Measurements from ENCODE around the gene CXCR6.

The CXCR6 gene

DNA sequence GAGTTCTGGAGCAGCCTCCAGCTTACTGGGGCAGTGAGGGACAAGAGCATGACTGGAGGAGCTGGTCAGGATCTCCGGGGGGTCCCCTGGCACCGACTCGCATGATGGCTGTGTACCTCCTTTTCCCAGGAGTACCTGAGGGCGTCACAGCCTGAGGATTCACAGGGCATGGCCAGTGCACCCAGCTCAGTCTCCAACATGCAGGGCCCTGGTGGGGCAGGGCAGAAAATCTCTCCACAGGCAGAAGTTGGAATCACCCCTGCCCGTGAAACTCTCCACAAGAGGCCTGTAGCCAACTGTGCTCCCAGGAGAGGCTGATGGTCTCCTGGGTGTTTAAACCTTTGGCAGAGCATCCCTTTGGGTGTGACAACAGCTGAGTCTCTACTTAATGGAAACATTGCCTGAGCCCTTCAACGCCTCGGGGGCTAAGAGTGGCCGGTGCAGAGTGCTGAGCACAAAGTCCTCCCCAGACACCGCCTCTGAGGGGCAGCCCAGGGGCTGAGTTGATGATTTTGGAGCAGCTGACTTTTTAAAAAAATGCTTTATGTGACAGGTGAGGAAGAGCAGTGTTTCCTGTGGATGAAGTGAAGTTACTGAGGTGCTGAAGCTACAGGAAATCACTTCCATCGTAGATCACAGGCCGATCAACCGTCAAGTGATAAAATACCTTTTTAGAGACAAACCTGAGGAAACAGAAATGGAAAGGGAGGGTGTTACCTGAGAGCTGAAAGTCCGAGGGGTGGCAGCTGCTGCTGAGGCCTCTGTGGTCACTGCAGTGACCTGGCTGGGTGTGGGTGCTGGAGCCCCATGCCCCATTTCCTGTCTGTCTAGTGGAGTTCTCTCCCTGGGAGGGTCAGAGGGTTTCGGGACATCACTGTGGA, 21.9 kb upstream of the CXCR6 start:
- in situ Hi-C loops (cut with HindIII; ENCODE audit: low sequenced_read_pairs), result no loop called here

DNA sequence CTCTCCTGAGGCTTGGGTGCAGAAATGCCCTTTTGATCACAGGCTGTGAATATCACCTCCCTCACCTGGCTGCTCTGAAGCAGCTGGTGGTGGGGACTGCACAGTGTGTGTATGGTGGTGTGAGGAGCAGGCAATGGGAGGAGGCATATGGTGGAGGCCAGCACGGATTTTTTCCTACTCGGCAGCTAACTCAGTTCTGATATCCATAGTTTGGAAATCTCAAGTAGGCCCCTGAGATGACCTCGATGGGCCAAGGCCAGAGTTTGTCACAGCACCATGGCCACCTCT, 21.3 kb upstream of the CXCR6 start:
- in situ Hi-C loops (cut with HindIII; ENCODE audit: low sequenced_read_pairs), result no loop called here

DNA sequence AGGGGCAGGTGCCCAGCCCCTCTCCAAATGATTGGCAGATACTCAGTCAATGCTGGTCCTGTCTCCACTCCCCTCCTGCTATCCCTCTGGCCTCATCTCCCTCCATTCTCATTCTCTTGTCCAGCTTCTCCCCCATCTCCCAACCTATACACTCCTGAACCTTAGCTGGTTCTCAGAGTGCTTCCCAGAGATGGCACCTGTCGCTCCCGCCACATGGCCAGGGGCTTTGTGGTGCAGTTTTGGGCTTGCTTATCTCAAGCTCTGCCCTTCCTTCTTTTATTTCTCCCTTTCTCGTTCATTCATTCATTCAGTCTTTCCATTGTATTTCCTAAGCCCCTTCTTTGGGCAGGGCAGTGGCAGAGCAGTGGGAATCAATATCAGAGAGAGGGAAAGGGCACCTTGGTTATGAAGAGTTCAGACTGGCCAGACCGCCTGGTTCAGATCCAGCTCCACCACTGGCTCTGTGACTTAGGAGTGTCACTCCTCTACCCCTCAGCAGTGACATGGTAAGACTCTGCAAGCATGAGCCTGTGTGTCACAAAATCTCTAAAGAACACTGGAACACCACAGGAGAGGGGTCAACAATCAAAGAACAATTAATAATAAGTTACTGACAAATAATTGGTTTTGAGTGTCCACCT, 20.2 kb upstream of the CXCR6 start:
- in situ Hi-C loops (cut with HindIII; ENCODE audit: low sequenced_read_pairs), result no loop called here

DNA sequence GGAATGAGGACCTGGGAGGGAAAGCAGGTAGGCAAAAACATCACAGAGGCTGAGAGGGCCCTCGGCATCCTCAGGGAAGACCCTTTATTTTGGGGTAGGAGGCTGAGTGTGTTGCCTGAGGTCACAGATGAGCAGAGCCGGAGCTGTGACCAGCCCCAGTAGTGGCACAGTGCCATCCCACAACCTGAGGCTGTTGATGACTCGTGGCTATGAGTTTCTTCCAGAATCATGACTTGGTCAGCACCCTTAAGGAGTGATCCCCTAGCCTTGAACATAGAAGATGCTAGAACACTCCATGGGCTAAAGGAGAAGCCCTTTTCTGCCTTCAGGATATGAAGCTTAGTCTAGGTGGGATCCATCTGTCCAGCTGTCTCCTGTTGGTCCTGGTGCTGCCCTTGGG, 19.5 kb upstream of the CXCR6 start:
- in situ Hi-C loops (cut with HindIII; ENCODE audit: low sequenced_read_pairs), result no loop called here

DNA sequence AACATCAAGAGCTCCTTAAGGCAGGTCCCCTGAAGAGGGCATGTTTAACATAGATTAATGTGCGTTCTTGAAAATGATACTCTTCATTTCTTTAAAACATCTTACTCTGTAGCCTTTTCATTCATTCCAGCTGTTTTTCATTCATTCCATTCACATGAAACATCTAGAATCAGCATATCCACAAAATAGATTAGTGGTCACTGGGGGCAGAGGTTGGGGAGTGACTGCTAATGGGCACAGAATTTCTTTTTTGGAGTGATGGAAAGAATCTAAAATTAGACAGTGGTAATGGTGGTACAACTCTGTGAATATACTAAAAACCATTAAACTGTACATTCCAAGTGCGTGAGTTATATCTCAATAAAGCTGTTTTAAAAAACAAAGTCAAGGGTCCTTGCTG, 15.4 kb upstream of the CXCR6 start:
- in situ Hi-C loops (cut with HindIII; ENCODE audit: low sequenced_read_pairs), result no loop called here

DNA sequence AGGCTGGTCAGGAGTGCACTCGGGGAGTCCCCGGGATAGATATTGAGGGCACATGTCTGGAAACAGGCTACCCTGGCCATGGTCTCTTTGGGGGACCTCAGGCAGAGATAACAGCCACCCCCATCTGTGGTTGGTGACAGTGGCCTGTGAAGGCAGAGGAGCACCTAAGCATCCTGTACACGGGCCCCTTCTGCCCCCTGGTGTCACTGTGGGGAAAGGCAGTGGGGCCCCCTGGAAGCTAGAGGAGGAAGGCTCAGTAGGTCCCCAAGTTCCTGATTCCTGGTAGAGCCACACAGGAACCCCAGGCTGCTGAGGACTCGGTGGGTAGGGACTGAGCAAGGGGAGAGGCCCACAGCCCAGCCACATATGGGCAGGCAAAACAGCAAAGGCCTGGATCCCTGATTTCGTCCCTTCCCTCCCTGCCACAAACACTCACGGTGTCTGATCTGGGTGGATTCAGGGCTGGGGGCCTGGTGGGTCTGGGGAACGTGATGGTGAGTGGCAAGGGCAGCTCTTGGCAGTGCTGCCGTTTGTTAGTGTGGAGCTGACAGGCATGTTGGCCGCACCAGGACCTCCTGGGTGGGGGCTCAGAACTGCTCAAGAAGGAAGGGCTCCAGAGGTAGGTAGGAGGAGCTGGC, 14.1 kb upstream of the CXCR6 start:
- in situ Hi-C loops (cut with HindIII; ENCODE audit: low sequenced_read_pairs), result no loop called here

DNA sequence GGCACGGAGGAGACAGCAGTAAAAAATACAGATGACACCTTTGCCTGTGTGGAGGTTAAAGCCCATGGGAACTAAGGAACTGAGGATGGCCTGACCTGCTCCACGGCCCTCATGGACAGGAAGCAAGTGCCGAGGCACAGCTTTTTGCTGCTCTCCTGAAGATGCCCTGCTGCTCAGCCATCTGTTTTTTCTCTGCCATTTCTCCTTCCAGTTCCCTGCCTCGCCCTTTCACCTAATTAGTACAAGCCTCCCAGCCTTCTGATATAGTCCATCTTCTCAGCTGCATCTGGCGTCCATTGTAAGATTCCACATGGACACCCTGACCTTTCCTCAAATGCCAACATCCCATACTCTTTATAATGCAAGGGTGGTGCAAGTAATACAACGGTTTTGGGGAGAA, 11.8 kb upstream of the CXCR6 start:
- in situ Hi-C loops (cut with HindIII; ENCODE audit: low sequenced_read_pairs), result no loop called here

DNA sequence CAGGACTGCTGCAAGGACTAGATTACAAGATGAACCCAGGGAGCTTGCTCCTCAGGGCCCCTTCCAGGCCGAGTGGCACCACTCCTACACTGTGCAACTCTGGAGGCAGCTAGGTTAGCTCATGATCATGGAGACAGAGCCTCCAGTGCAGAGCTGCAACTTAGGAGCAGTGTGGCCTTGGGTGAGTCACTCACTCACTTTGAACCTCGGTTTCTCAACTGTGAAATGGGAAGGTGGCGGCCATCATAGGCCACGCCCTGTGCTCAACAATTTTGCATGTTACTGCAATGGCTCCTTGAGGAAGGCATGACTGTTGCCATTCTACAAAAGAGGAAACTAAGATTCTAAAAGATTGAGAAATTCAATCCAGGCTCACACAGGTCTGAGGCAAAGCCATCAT, 11.2 kb upstream of the CXCR6 start:
- in situ Hi-C loops (cut with HindIII; ENCODE audit: low sequenced_read_pairs), result no loop called here

DNA sequence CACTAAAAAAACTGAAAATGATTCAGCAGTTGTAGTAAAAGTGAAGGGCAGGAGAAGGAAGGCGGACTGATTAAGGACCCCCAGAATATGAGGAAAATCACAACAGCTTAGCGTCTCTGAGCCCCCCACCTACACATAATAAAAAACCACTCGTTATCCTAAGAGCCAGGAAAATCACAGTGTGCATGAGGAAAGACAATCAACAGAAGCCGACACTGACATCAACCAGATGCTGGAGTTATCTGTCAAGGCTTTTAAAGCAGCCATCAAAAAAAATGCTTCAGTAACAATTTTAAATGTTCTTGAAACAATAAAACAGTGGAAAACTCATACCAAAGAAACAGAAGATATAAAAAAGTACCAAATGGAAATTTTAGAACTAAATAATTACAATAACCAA, 9.7 kb upstream of the CXCR6 start:
- in situ Hi-C loops (cut with HindIII; ENCODE audit: low sequenced_read_pairs), result no loop called here

DNA sequence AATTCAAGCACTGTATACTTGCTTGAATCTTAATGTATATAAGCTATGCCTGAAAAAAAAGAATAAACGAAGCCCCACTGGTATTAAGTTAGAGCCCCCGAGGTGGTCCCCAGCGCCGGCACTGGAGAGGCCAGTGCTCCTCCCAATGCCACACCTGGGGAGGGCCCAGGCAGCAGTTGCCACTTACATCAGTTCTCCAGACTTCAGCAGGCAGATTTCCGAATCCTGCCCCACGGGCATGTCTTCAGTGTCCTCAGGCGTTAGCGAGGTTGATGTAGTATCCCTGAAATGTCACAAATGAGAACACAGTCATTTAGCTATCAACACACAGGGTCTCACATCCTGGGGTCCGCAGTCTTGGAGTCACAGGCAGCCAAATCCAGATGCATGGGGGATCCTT, 7.0 kb upstream of the CXCR6 start:
- in situ Hi-C loops (cut with HindIII; ENCODE audit: low sequenced_read_pairs), result no loop called here

DNA sequence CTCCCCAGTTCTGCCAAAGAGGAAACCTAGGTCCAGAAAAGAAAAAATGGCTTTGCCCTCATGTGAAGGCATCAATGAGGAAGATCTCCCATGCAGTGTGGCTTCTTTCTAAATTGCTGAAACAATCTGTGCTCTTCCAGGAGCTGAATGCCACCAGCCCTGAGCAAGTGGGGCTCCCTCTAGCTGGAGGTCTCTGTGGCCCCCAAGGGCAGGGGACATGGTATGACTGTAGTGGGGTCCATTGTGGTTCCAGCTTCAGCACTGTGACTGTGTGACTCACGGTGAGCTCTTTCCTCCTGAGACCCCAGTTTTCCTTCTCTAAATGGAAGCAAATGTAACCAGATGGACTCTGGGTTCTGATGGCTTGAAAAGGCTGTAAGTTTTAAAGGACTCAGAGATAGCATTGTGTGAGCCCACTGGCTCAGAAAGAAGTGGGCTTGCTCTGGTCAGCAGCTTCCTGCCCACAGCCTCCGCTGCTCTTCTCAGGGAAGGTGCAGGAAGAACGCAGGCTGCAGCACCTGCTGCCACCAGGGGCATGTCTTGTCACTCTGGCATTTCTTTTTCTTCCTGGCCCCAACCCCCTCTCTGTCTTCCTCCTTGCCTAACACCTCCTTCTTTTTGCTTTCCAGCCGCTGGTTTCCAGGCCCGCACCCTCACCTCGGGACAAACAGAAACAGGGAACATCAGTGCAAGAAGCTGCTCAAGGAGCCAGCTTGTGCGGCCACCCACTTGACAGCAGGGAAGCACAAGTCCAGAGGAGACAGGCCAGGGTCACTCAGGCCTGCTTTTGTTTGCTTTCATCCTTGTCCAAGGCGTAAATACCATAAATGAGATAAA, 5.8 kb upstream of the CXCR6 start:
- in situ Hi-C loops (cut with HindIII; ENCODE audit: low sequenced_read_pairs), result no loop called here

DNA sequence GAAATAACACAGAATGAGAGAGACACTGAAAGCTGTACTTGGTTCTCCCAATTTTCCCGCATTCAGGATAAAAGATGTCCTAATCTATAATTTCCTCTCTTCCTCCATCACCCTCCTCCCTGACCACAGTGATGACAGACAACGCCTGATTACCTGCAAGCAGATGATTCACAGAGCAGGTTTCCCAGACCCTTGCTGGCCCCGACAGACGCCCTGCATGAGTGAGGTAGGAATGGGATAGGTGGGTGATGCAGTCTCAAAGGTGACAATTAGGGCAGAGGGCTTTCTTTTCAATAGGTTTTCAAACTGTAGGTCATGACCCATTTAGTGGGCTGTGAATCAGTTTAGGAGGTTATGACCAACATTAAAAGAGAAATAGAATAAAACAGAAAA, 5.2 kb upstream of the CXCR6 start:
- in situ Hi-C loops (cut with HindIII; ENCODE audit: low sequenced_read_pairs), result no loop called here

DNA sequence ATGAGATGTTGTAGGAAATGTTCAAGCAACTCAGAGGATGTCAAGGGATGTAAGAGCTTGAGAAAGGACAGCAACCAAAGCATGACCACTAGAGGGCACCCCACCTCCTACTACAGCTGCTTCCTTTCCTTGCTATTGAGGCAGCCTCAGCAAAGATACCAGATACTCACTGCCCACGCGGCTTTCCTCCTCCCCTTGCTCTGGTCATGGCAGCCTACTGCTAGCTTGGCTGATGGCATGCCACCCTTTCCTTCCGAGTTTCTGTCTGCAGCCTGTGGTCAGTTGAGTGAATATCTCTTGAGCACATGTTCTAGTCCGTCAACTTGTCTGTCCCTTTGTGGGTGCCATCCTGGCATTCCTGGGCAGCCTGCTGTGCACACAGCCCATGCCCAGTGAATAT, 4.4 kb upstream of the CXCR6 start:
- in situ Hi-C loops (cut with HindIII; ENCODE audit: low sequenced_read_pairs), result no loop called here

DNA sequence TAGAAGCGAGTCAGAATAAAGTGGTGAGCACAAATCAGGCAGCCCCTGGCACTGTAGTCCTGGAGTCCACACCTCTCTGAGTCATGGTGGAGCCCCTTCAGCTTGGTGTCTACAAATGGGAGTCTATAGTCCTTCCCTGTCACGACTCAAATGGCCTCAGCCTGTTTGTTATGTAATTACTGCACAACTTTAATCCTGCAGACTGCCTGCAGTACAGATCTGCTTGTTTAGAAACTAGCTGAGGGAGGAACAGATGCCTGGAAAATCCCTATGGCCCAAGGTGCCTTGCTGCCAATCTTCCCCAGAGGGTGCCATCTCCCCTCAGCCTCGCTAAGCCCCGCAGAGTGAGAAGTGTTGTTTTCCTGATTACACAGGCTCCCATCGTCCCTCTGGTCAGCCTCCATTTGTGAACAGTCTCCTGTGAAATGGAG, 3.9 kb upstream of the CXCR6 start:
- in situ Hi-C loops (cut with HindIII; ENCODE audit: low sequenced_read_pairs), result no loop called here

DNA sequence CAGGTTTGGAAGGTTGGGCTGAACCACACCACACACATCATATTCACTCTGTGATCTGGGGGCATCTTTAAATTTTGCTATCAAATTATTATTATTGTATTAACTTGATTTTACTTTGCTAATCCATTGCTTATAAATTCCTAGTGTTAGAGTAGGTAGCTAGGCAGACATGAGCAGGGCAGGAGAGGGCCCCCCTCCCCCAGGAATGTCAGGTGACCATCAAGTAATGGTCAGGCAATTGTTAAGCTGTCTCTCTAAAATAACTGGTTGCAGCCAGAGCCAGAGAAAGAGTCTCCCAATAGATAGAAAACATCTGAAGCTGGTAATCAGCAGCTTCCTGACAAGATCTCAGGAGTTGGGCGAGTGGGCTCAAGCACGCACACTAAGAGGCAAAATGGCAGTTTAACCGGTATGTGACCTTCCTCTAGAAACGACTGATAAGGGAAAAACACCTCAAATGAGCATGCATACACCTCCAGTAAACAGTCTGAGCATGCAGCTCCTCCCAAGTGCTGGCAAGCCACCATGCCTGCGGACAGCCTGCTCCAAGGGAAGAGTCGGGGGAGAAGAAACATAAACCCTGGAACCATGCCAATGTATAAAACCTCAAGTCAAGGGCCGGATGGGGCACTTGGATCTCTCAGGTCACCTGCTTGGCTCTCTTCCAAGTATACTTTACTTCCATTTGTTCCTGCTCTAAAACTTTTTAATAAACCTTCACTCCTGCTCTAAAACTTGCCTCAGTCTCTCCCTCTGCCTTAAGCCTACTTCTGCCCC, 3.1 kb upstream of the CXCR6 start:
- in situ Hi-C loops (cut with HindIII; ENCODE audit: low sequenced_read_pairs), result no loop called here

DNA sequence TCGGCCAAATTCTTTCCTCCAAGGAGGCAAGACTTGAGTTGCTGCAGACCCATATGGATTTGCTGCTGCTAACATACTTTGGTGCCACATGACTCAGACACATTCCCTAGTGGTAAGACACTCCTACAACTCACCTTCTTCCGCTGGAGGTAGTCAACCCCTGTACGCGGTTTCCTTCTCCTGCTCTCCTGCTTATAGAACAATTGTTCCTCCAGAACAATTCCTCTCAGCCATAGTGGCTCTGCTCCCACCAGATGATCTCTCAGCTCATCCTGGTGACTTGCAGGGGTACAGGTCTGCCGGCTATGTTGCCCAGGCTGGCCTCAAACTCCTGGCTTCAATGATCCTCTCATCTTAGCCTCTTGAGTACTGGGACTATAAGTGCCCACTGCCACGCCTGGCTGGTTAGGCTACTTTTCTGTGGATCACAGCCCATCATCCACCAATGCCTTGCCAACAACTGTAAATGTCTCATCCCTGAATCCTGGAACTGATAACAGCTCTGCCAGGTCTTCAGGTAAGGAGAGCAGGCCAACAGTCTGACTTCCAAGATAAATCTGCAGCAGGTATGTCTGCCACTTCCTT, 2.4 kb upstream of the CXCR6 start:
- in situ Hi-C loops (cut with HindIII; ENCODE audit: low sequenced_read_pairs), result no loop called here

DNA sequence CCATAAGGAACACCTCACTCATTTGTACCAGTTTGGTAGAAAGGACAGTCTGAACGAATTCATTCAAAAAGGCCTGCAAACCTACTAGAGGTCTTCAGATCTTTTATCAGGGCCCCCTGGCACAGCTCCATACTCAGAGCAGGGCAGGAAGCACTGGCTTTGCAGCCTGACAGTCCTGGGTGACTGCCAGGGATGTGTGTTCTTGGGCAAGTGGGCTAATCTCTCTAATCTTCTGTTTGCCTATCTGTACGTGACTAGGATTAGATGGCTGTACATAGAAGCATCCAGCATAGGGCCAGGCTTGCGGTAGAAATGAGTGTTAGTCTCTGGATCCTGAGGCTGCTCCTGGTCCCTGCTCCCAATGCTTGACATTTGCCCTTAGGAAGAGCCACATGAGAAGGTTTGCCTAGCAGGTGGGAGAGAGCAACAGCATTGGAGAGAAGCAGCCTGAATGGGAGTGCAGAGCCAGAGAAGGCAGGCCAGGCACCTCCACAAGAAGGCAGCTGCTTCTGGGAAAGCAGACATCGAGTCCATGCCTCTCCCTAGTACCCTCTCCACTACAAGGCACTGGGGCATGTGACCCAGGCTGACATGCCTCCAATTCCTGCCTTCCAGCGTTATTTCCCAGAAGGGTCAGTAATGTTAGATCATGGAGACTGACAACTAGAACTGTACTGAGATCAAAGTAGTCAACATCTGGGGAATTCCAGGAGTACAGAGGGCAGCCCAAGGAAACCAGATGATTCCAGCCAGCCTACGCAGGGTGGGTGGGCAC, 1.0 kb upstream of the CXCR6 start:
- in situ Hi-C loops (cut with HindIII; ENCODE audit: low sequenced_read_pairs), result no loop called here

DNA sequence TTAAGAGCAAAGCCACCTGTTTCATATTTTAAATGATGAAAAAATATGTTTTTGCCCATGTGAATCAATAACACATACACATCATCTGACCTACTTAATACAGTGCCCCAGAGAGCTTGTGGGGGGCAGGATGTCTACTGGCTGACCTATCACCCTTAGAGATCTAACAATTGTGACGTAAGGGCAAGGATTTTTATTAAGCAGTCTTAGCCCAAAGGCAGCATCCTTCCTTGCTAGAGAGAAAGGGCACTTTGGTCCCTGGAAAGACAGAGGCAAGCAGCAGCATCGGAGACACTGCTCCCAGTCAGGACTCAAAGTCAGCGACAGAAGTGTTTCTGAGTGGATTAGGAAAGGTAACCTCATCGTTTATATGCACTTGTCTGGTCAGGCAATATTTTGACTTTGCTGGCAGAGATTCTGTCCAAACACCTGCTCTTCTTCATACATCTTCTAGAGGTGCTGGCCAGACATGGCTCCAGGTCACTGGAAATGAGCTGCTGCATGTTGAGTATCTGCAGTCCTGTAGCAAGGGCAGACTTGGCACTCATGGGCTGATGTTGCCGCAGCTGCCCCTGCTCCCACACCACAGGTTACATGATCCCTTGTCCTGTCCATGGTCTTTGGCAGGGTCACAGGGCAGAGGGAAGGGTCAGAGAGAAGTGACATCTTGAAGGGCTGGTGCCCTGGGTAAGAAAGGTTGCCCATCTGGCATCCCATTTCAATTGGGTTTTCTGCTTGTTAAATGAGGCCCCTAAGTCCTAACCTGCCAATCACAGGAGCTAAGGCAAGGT, 1.8 kb downstream of the CXCR6 start:
- in situ Hi-C loops (cut with HindIII; ENCODE audit: low sequenced_read_pairs), result no loop called here

DNA sequence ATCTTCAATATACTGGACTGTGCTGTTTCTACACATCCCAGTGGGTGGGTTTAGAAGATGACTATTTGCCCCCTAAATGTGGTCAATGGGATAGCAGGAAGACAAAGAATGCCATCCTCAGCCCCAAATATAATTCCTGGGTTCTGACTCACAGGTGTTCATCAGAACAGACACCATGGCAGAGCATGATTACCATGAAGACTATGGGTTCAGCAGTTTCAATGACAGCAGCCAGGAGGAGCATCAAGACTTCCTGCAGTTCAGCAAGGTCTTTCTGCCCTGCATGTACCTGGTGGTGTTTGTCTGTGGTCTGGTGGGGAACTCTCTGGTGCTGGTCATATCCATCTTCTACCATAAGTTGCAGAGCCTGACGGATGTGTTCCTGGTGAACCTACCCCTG, 3.0 kb downstream of the CXCR6 start:
- in situ Hi-C loops (cut with HindIII; ENCODE audit: low sequenced_read_pairs), result no loop called here

All from DLD1 (cell line).